ENCODE measurements around the gene PRDX3. TPM values are rescaled to one million over a fixed set of nuclear protein-coding genes. Genes with fewer than 3 reads are reported as not detected.

Gene PRDX3
- total RNA-seq, 2 experiments from 2014 or later, result 7.1 to 7.5 TPM

DNA sequence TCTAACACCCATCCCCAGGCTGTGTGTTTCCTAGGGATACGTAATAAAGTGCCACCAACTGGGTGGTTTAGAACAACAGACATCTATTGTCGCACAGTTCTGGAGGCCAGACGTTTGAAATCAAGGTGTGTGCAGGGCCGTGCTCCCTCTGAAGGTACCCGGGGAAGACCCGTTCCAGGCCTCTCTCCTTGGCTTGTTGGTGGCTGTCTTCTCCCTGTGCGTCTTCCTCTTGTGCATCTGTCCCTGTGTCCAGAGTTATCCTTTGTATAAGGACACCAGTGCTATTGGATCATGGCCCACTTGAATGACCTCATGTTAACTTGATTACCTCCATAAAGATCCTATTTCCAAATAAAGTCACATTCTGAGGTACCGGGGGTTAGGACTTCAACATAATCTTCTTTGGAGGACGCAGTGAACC is 44.4 kb upstream of the PRDX3 start:
- no peaks in the 10 kb centered on the region for H3K36me3 ChIP-seq (ENCODE audit: insufficient read depth, low read length)
- no peaks in the 10 kb centered on the region for H3K9me3 ChIP-seq (ENCODE audit: control insufficient read depth in 1 of 2, insufficient read depth in 1 of 2, low read length in 2 of 2)
- H3K27ac Mint-ChIP-seq, result no peak overlapping the region
- no peak for DNase-seq
- H3K4me3 Mint-ChIP-seq, result no peak overlapping the region
- no peak for ATAC-seq (ENCODE audit: poor library complexity)
- CTCF ChIA-PET, result interaction anchor here (0.7 kb wide), 1 partner anchor 16 kb away, joined by 3 read pairs; the partner anchor contains the start of gene GRK5
- no peaks in the 10 kb centered on the region for H3K27me3 Mint-ChIP-seq
- no peaks in the 10 kb centered on the region for H3K27me3 ChIP-seq (ENCODE audit: control insufficient read depth in 1 of 2, insufficient read depth in 2 of 2, low read length in 2 of 2)
- no peaks in the 10 kb centered on the region for H3K36me3 Mint-ChIP-seq (ENCODE audit: low read depth)
- TF ChIP-seq CTCF (IDR thresholded peaks at IDR 0.05), result no peak
- no peak overlapping the region for H3K4me3 ChIP-seq (ENCODE audit: low read length)
- peaks cover 3% of the 10 kb centered on the region for H3K4me1 ChIP-seq (ENCODE audit: insufficient read depth, low read length)
- no peak overlapping the region for H3K27ac ChIP-seq (ENCODE audit: low read depth in 1 of 2, low read length in 2 of 2)
- no peaks in the 10 kb centered on the region for H3K9me3 Mint-ChIP-seq
- POLR2A ChIA-PET, result no interaction called here
- intact Hi-C loops (cut with DNase I, micrococcal nuclease), result no loop called here
- H3K4me1 Mint-ChIP-seq (ENCODE audit: low read depth), result peaks cover 21% of the 10 kb centered on the region

DNA sequence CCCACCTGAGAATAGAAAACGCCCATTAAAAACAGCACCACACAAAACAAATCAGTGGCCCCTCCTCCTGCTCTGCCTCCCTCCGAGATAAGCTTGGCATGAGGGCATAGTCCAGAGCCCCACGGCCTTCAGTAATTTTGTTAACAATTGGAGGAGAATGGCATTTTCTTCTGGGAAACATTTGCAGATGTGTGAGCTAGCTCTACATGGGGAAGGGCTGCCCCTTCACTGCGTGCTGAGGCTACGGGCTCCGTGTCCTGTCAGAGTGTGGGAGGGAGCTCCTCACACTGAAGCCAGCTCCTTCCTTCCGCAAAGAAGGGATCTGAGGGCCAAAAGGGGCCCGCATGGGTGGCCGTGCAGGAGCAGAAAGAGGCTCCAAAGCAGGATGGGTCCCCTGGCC is 43.9 kb upstream of the PRDX3 start:
- H3K4me3 ChIP-seq (ENCODE audit: low read length), result no peak overlapping the region
- Mint-ChIP-seq H3K4me3 (no peak overlapping the region), H3K9me3 (no peaks in the 10 kb centered on the region), H3K27me3 (no peaks in the 10 kb centered on the region), H3K4me1 (ENCODE audit: low read depth) (peaks cover 21% of the 10 kb centered on the region), H3K36me3 (ENCODE audit: low read depth) (no peaks in the 10 kb centered on the region), H3K27ac (no peak overlapping the region)
- DNase-seq, result no peak
- POLR2A ChIA-PET, result no interaction called here
- H3K9me3 ChIP-seq (ENCODE audit: control insufficient read depth in 1 of 2, insufficient read depth in 1 of 2, low read length in 2 of 2), result no peaks in the 10 kb centered on the region
- H3K36me3 ChIP-seq (ENCODE audit: insufficient read depth, low read length), result no peaks in the 10 kb centered on the region
- no peak for TF ChIP-seq CTCF (IDR thresholded peaks at IDR 0.05)
- no peaks in the 10 kb centered on the region for H3K27me3 ChIP-seq (ENCODE audit: control insufficient read depth in 1 of 2, insufficient read depth in 2 of 2, low read length in 2 of 2)
- intact Hi-C loops (cut with DNase I, micrococcal nuclease), result no loop called here
- peaks cover 3% of the 10 kb centered on the region for H3K4me1 ChIP-seq (ENCODE audit: insufficient read depth, low read length)
- ATAC-seq (ENCODE audit: poor library complexity), result peak; percentile 21
- H3K27ac ChIP-seq (ENCODE audit: low read depth in 1 of 2, low read length in 2 of 2), result no peak overlapping the region
- CTCF ChIA-PET, result interaction anchor here (0.7 kb wide), 1 partner anchor 16 kb away, joined by 3 read pairs; the partner anchor contains the start of gene GRK5

DNA sequence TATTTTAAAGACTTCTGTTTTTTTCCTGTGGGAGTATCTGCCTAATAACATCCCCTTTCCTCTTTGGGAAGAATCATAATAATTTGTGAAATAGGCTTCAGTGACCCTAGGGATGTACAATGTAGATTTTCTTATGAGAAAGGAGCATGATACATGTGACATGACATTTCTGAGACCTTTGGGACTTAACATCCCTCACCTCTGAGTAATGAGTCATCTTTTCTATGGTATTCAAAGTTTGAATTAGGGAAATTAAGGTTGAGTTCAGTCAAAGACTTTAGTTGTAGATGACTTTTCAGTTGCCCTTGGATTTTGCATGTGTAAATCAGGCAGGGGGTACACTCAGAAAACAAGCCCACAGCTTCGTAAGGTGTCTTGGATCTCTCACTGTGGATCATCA is 43.1 kb upstream of the PRDX3 start:
- no peak overlapping the region for H3K27ac Mint-ChIP-seq
- H3K4me3 ChIP-seq (ENCODE audit: low read length), result no peak overlapping the region
- ATAC-seq (ENCODE audit: poor library complexity), result no peak
- H3K27me3 ChIP-seq (ENCODE audit: control insufficient read depth in 1 of 2, insufficient read depth in 2 of 2, low read length in 2 of 2), result no peaks in the 10 kb centered on the region
- TF ChIP-seq CTCF (IDR thresholded peaks at IDR 0.05), result no peak
- H3K4me3 Mint-ChIP-seq, result no peak overlapping the region
- ChIA-PET CTCF (no interaction called here), POLR2A (no interaction called here)
- H3K36me3 ChIP-seq (ENCODE audit: insufficient read depth, low read length), result no peaks in the 10 kb centered on the region
- no peaks in the 10 kb centered on the region for H3K9me3 Mint-ChIP-seq
- peaks cover 25% of the 10 kb centered on the region for H3K4me1 Mint-ChIP-seq (ENCODE audit: low read depth)
- no peaks in the 10 kb centered on the region for H3K36me3 Mint-ChIP-seq (ENCODE audit: low read depth)
- H3K9me3 ChIP-seq (ENCODE audit: control insufficient read depth in 1 of 2, insufficient read depth in 1 of 2, low read length in 2 of 2), result no peaks in the 10 kb centered on the region
- no peak for DNase-seq
- no peak overlapping the region for H3K27ac ChIP-seq (ENCODE audit: low read depth in 1 of 2, low read length in 2 of 2)
- no peaks in the 10 kb centered on the region for H3K27me3 Mint-ChIP-seq
- intact Hi-C loops (cut with DNase I, micrococcal nuclease), result no loop called here
- H3K4me1 ChIP-seq (ENCODE audit: insufficient read depth, low read length), result peaks cover 2% of the 10 kb centered on the region

All from CD4-positive, alpha-beta T cell (primary cell).